GM12892 (cell line): ENCODE data around the gene UNKL.

Experiments
- POLR2A ChIP-seq: IDR thresholded peaks from 2 replicates; pipeline ENCODE4 v1.6.1; 2011; ENCODE audit warnings: low read depth, low read length, control low read depth
- POLR2AphosphoS5 ChIP-seq: IDR thresholded peaks from 2 replicates; pipeline ENCODE4 v1.6.1; 2011; ENCODE audit warnings: low read depth, low read length, control low read depth
- TAF1 ChIP-seq: IDR thresholded peaks from 2 replicates; pipeline ENCODE4 v1.6.1; 2011; ENCODE audit warnings: low read depth, mild to moderate bottlenecking, control low read depth, low read length, borderline replicate concordance

- peak; percentile 78 for TF ChIP-seq POLR2A
- peak; percentile 68; the same call in 1 of the 2 replicates for TF ChIP-seq POLR2AphosphoS5
- peak; percentile 82 for TF ChIP-seq TAF1
Measured at GRCh38 chr16:1351582-1352362, 62.7 kb downstream of the UNKL start, which contains the start of the genes GNPTG and TSR3.
